Neural cell (in vitro differentiated cells): ENCODE data around the gene CLIC2. TPM values are rescaled to one million over a fixed set of nuclear protein-coding genes. Genes with fewer than 3 reads are reported as not detected.

ENCODE experiments used
- H2AFZ ChIP-seq: fragments of 200-600, 300-800 bp; sonication (generic), shearing (Covaris generic); 2 replicates; pipeline ENCODE4 v1.6.0; 2014; ENCODE audit warnings: low read depth, mild to moderate bottlenecking, antibody characterized with exemption, low read length, moderate library complexity
- H3F3A ChIP-seq: fragments of 200-600 bp; shearing (Covaris generic); 2 replicates; pipeline ENCODE4 v1.6.1; 2016; ENCODE audit warnings: mild to moderate bottlenecking, moderate library complexity, mixed read lengths, antibody characterized with exemption, low read length; ENCODE audit not compliant: insufficient read depth, poor library complexity, severe bottlenecking
- H3K27ac ChIP-seq: fragments of 200-600, 300-800 bp; sonication (generic), shearing (Covaris generic); 2 replicates; pipeline ENCODE4 v1.5.1; 2014; ENCODE audit warnings: mild to moderate bottlenecking, low read length, moderate library complexity
- H3K27me3 ChIP-seq: fragments of 300-800, 200-600 bp; sonication (generic), shearing (Covaris generic); 2 replicates; pipeline ENCODE4 v1.6.0; 2014; ENCODE audit warnings: mild to moderate bottlenecking, low read depth, low read length, moderate library complexity; ENCODE audit not compliant: insufficient read depth
- H3K36me3 ChIP-seq: fragments of 300-800, 200-600 bp; sonication (generic), shearing (Covaris generic); 2 replicates; pipeline ENCODE4 v1.5.1; 2014; ENCODE audit warnings: mild to moderate bottlenecking, antibody characterized with exemption, low read length, moderate library complexity; ENCODE audit not compliant: insufficient read depth
- H3K4me2 ChIP-seq: fragments of 300-800, 200-600 bp; sonication (generic), shearing (Covaris generic); 2 replicates; pipeline ENCODE4 v1.6.0; 2014; ENCODE audit warnings: mild to moderate bottlenecking, low read length
- H3K4me3 ChIP-seq: fragments of 300-800, 200-600 bp; sonication (generic), shearing (Covaris generic); 2 replicates; pipeline ENCODE4 v1.5.1; 2014; ENCODE audit warnings: mild to moderate bottlenecking, low read length, moderate library complexity
- H3K79me2 ChIP-seq: fragments of 200-600 bp; shearing (Covaris generic); replicated peaks from 2 replicates; pipeline ENCODE4 v1.6.0; 2014; ENCODE audit warnings: mild to moderate bottlenecking, low read length, moderate library complexity; ENCODE audit not compliant: insufficient read depth
- H3K9ac ChIP-seq: fragments of 300-800, 200-600 bp; sonication (generic), shearing (Covaris generic); 2 replicates; pipeline ENCODE4 v1.6.1; 2016; ENCODE audit warnings: mild to moderate bottlenecking, low read length, mixed read lengths
- H3K9me2 ChIP-seq: fragments of 200-600 bp; shearing (Covaris generic); 2 replicates; pipeline ENCODE4 v1.6.1; 2016; ENCODE audit warnings: mild to moderate bottlenecking, low read length, mixed read lengths; ENCODE audit not compliant: insufficient read depth
- H3K9me3 ChIP-seq: fragments of 200-600, 300-800 bp; sonication (generic), shearing (Covaris generic); 2 replicates; pipeline ENCODE4 v1.6.1; 2016; ENCODE audit warnings: mild to moderate bottlenecking, mixed run types, low read length, moderate library complexity, mixed read lengths
- H4K20me1 ChIP-seq: fragments of 200-600 bp; shearing (Covaris generic); 2 replicates; pipeline ENCODE4 v1.6.1; 2016; ENCODE audit warnings: mild to moderate bottlenecking, mixed run types; ENCODE audit not compliant: insufficient read depth
- CTCF ChIP-seq: fragments of 450-650 bp; IDR thresholded peaks from 2 replicates; pipeline ENCODE4 v1.5.1; 2014; ENCODE audit warnings: antibody characterized with exemption, mild to moderate bottlenecking, moderate library complexity; ENCODE audit not compliant: poor library complexity, severe bottlenecking
- EP300 ChIP-seq: fragments of 450-650 bp; conservative IDR thresholded peaks from 2 replicates; pipeline ENCODE4 v1.6.1; 2014; ENCODE audit warnings: antibody characterized with exemption, mild to moderate bottlenecking, moderate library complexity; ENCODE audit not compliant: poor library complexity, severe bottlenecking
- EZH2 ChIP-seq: fragments of 200-600, 300-800 bp; shearing (Covaris generic), sonication (generic); IDR thresholded peaks from 2 replicates; pipeline ENCODE4 v1.6.1; 2014; ENCODE audit warnings: antibody characterized with exemption, low read length, borderline replicate concordance, mild to moderate bottlenecking; ENCODE audit not compliant: insufficient read depth, poor library complexity, severe bottlenecking
- MXI1 ChIP-seq: fragments of 450-650 bp; conservative IDR thresholded peaks from 2 replicates; pipeline ENCODE4 v1.6.1; 2014; ENCODE audit warnings: antibody characterized with exemption, mild to moderate bottlenecking; ENCODE audit not compliant: poor library complexity, severe bottlenecking
- POLR2AphosphoS5 ChIP-seq: IDR thresholded peaks from 2 replicates; pipeline ENCODE4 v1.6.1; 2012
- RAD21 ChIP-seq: fragments of 450-650 bp; conservative IDR thresholded peaks from 2 replicates; pipeline ENCODE4 v1.6.1; 2014; ENCODE audit warnings: antibody characterized with exemption, mild to moderate bottlenecking, moderate library complexity
- SMC3 ChIP-seq: fragments of 450-650 bp; conservative IDR thresholded peaks from 2 replicates; pipeline ENCODE4 v1.6.1; 2014; ENCODE audit warnings: antibody characterized with exemption, mild to moderate bottlenecking, moderate library complexity; ENCODE audit not compliant: poor library complexity
- TAF1 ChIP-seq: IDR thresholded peaks from 2 replicates; pipeline ENCODE4 v1.6.1; 2012; ENCODE audit warnings: low read depth
- polyA plus RNA-seq: library from polyadenylated mRNA; depleted of rRNA; stranded (reverse); fragments of >200 nt; gene quantifications from 2 replicates; pipeline ENCODE4 v1.2.3, GENCODE V29; 2014
- small RNA-seq, 3 experiments: library from RNA; depleted of rRNA; stranded (forward); fragments of <200 nt; gene quantifications; one replicate each; pipeline ENCODE3, GENCODE V24; 2012
- TF ChIP-seq, protein P1 (sequence below): IDR thresholded peaks from 2 replicates; pipeline ENCODE4 v1.6.1; 2012; ENCODE audit warnings: borderline replicate concordance

The CLIC2 gene
- polyA plus RNA-seq, 1 donor from 2014 or later = 2.9 TPM

GRCh38 chrX:155231163-155231562 lies 103.3 kb downstream of the CLIC2 start:
- no peak overlapping the region for H3K4me2 ChIP-seq
- no peaks in the 10 kb centered on the region for H3K79me2 ChIP-seq
- H3K36me3 ChIP-seq = no peaks in the 10 kb centered on the region
- no peaks in the 10 kb centered on the region for H3K9me2 ChIP-seq
- no peaks in the 10 kb centered on the region for H4K20me1 ChIP-seq
- no peaks in the 10 kb centered on the region for H3K9me3 ChIP-seq
- H2AFZ ChIP-seq = no peak overlapping the region
- H3F3A ChIP-seq = no peaks in the 10 kb centered on the region
- H3K27me3 ChIP-seq = no peaks in the 10 kb centered on the region
- H3K4me3 ChIP-seq = no peak overlapping the region
- TF ChIP-seq RAD21 = no peak
- TF ChIP-seq TAF1 = no peak
- no peak for TF ChIP-seq MXI1
- TF ChIP-seq, protein P1, sequence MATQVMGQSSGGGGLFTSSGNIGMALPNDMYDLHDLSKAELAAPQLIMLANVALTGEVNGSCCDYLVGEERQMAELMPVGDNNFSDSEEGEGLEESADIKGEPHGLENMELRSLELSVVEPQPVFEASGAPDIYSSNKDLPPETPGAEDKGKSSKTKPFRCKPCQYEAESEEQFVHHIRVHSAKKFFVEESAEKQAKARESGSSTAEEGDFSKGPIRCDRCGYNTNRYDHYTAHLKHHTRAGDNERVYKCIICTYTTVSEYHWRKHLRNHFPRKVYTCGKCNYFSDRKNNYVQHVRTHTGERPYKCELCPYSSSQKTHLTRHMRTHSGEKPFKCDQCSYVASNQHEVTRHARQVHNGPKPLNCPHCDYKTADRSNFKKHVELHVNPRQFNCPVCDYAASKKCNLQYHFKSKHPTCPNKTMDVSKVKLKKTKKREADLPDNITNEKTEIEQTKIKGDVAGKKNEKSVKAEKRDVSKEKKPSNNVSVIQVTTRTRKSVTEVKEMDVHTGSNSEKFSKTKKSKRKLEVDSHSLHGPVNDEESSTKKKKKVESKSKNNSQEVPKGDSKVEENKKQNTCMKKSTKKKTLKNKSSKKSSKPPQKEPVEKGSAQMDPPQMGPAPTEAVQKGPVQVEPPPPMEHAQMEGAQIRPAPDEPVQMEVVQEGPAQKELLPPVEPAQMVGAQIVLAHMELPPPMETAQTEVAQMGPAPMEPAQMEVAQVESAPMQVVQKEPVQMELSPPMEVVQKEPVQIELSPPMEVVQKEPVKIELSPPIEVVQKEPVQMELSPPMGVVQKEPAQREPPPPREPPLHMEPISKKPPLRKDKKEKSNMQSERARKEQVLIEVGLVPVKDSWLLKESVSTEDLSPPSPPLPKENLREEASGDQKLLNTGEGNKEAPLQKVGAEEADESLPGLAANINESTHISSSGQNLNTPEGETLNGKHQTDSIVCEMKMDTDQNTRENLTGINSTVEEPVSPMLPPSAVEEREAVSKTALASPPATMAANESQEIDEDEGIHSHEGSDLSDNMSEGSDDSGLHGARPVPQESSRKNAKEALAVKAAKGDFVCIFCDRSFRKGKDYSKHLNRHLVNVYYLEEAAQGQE = no peak
- no peak for TF ChIP-seq EP300
- no peak for TF ChIP-seq CTCF
- TF ChIP-seq SMC3 = no peak
- no peak for TF ChIP-seq POLR2AphosphoS5
- TF ChIP-seq EZH2 = no peak
- no peak overlapping the region for H3K9ac ChIP-seq
- no peak overlapping the region for H3K27ac ChIP-seq

Small RNAs within 50 kb of the gene (small RNA-seq; reads per million reads assigned to genes)
- gene AC234781.4 = 0 reads per million in 3 experiments
- gene MIR1184-2 = 0 reads per million in 3 experiments

Other genes with a start within 250 kb of the CLIC2 start
- gene VBP1, start 118.2 kb downstream of the CLIC2 start, polyA plus RNA-seq = 321 and 369 TPM in 2 replicates
- gene RAB39B, start 70.1 kb downstream of the CLIC2 start, polyA plus RNA-seq = 26.2 and 27.4 TPM in 2 replicates
- not detected in 2 replicates for gene F8A2, start 47.5 kb upstream of the CLIC2 start, polyA plus RNA-seq
- gene F8A3, start 124.0 kb upstream of the CLIC2 start, polyA plus RNA-seq = not detected in 2 replicates